CD14-positive monocyte (primary cell): ENCODE data around the gene RAF1. TPM values are rescaled to one million over a fixed set of nuclear protein-coding genes. Genes with fewer than 3 reads are reported as not detected.
"Not testable (repeated sequence)": the region's sequence is repeated elsewhere in the genome, so short reads cannot be mapped to it uniquely, and the experiment has no call there.

Experiments used
- DNase-seq, 3 donors: peaks; one replicate each; pipeline ENCODE4 v3.0.0-alpha.2; 2011 to 2022
- H2AFZ ChIP-seq: 2 replicates; pipeline ENCODE4 v1.6.0; 2012; ENCODE audit warnings: mild to moderate bottlenecking, low read depth, low read length, inconsistent platforms; ENCODE audit not compliant: insufficient read depth, poor library complexity, severe bottlenecking
- H3K27ac ChIP-seq, 2 donors: 1 replicate in 1 of 2; 2 replicates in 1 of 2; pipeline ENCODE4 v1.5.1; 2012 to 2013; ENCODE audit warnings: low read length in 2 of 2, control low read depth in 1 of 2, inconsistent platforms in 1 of 2, low read depth in 1 of 2, mild to moderate bottlenecking in 1 of 2
- H3K27me3 ChIP-seq, 2 donors: one replicate each; pipeline versions ENCODE4 v1.6.0 to v1.6.1; 2011 to 2013; ENCODE audit warnings: low read length in 2 of 2; ENCODE audit not compliant: control insufficient read depth in 2 of 2, insufficient read depth in 2 of 2
- H3K36me3 ChIP-seq, 2 donors: replicated peaks in 1 of 2; 1 replicate in 1 of 2; 2 replicates in 1 of 2; pipeline versions ENCODE4 v1.5.1 to v1.6.1; 2012 to 2013; ENCODE audit warnings: low read length in 2 of 2, control low read depth in 1 of 2, inconsistent platforms in 1 of 2, mild to moderate bottlenecking in 1 of 2; ENCODE audit not compliant: insufficient read depth in 2 of 2, control insufficient read depth in 1 of 2
- H3K4me1 ChIP-seq, 2 donors: 1 replicate in 1 of 2; 2 replicates in 1 of 2; pipeline versions ENCODE4 v1.5.1 to v1.6.1; 2012 to 2013; ENCODE audit warnings: low read length in 2 of 2, control low read depth in 1 of 2, inconsistent platforms in 1 of 2, mild to moderate bottlenecking in 1 of 2, moderate library complexity in 1 of 2; ENCODE audit not compliant: insufficient read depth in 2 of 2, control insufficient read depth in 1 of 2
- H3K4me2 ChIP-seq: replicated peaks from 2 replicates; pipeline ENCODE3; 2012; ENCODE audit warnings: low read length, moderate library complexity, mild to moderate bottlenecking; ENCODE audit not compliant: poor library complexity, severe bottlenecking; ENCODE audit errors: extremely low read depth
- H3K4me3 ChIP-seq, 3 experiments: fragments of 200-600 bp in 1 of 3; sonication (generic) in 1 of 3; replicated peaks in 1 of 3; 1 replicate in 2 of 3; 2 replicates in 1 of 3; pipeline ENCODE4 v1.5.1; 2011 to 2013; ENCODE audit warnings: low read length in 3 of 3, mild to moderate bottlenecking in 3 of 3, control low read depth in 2 of 3, low read depth in 2 of 3, inconsistent platforms in 1 of 3, moderate library complexity in 1 of 3
- H3K79me2 ChIP-seq: 2 replicates; pipeline ENCODE4 v1.6.0; 2012; ENCODE audit warnings: mild to moderate bottlenecking, control low read depth, inconsistent platforms, low read length, moderate library complexity; ENCODE audit not compliant: insufficient read depth
- H3K9ac ChIP-seq: 2 replicates; pipeline ENCODE4 v1.6.0; 2017; ENCODE audit warnings: low read length, mild to moderate bottlenecking; ENCODE audit not compliant: insufficient read depth, poor library complexity, severe bottlenecking
- H3K9me3 ChIP-seq, 2 donors: replicated peaks in 1 of 2; 1 replicate in 1 of 2; 2 replicates in 1 of 2; pipeline versions ENCODE4 v1.5.1 to v1.6.1; 2012 to 2013; ENCODE audit warnings: low read length in 2 of 2, control low read depth in 1 of 2; ENCODE audit not compliant: control insufficient read depth in 1 of 2, insufficient read depth in 1 of 2
- H4K20me1 ChIP-seq: 2 replicates; pipeline ENCODE4 v1.6.0; 2012; ENCODE audit warnings: mild to moderate bottlenecking, low read length, control low read depth, moderate library complexity; ENCODE audit not compliant: insufficient read depth
- H3K27ac Mint-ChIP-seq, 7 donors: one replicate each; pipeline ENCODE4 v1.8.0; 2020; ENCODE audit warnings: mild to moderate bottlenecking in 7 of 7, mixed read lengths in 7 of 7, moderate library complexity in 6 of 7, inconsistent platforms in 2 of 7
- H3K27me3 Mint-ChIP-seq, 3 donors: one replicate each; pipeline ENCODE4 v1.8.0; 2021 to 2022; ENCODE audit warnings: low read depth in 3 of 3, mild to moderate bottlenecking in 3 of 3, mixed read lengths in 3 of 3, moderate library complexity in 3 of 3, inconsistent platforms in 1 of 3
- H3K36me3 Mint-ChIP-seq, 2 donors: one replicate each; pipeline ENCODE4 v1.8.0; 2020; ENCODE audit warnings: mixed read lengths in 2 of 2, inconsistent platforms in 1 of 2, mild to moderate bottlenecking in 1 of 2
- H3K4me1 Mint-ChIP-seq: one replicate; pipeline ENCODE4 v1.8.0; 2020; ENCODE audit warnings: mild to moderate bottlenecking, mixed read lengths
- H3K4me3 Mint-ChIP-seq, 2 donors: one replicate each; pipeline ENCODE4 v1.8.0; 2020; ENCODE audit warnings: mild to moderate bottlenecking in 2 of 2, mixed read lengths in 2 of 2, moderate library complexity in 1 of 2
- H3K9me3 Mint-ChIP-seq, 7 donors: one replicate each; pipeline ENCODE4 v1.8.0; 2020 to 2022; ENCODE audit warnings: mixed read lengths in 7 of 7, mild to moderate bottlenecking in 6 of 7, moderate library complexity in 6 of 7, inconsistent platforms in 2 of 7
- WGBS: methylation state at CpG from one replicate; pipeline ENCODE4 v1.1.5; 2013; ENCODE audit warnings: missing lambda C conversion rate; ENCODE audit not compliant: insufficient coverage; 5-methylcytosine and 5-hydroxymethylcytosine counted together
- intact Hi-C, 2 donors: fragments of 100-400 bp; cut with micrococcal nuclease; formaldehyde crosslinking; loops; one replicate each; pipeline versions ENCODE4 v1.15.0 to v1.15.1; 2023
- polyA plus RNA-seq, 3 donors: library from polyadenylated mRNA; depleted of rRNA in 1 of 3; unstranded in 2 of 3; stranded (reverse) in 1 of 3; fragments of 300-500 nt in 2 of 3; fragments of >200 nt in 1 of 3; fragmentation: Illumina TruSeq in 2 of 3; gene quantifications; 1 replicate in 2 of 3; 2 replicates in 1 of 3; pipeline ENCODE4 v1.2.3, GENCODE V29; 2012 to 2021
- TF ChIP-seq, protein P1 (sequence below): fragments of 200-600 bp; IDR thresholded peaks from one replicate; pipeline ENCODE4 v1.8.0; 2022; ENCODE audit warnings: antibody characterized with exemption, mild to moderate bottlenecking

Gene RAF1
- polyA plus RNA-seq, 3 donors = 73.0 to 181 (median 79.5) TPM

- WGBS = 96% methylated on average over 5 of the region's 6 CpGs
- intact Hi-C loops = loop anchor here in 1 of 2 donors (5.0 kb wide), 1 partner anchor 58 kb away; no protein-coding TSS in a partner anchor
- no peak overlapping the region for H3K9ac ChIP-seq
Measured at GRCh38 chr3:12705374-12705926, 41.5 kb upstream of the RAF1 start.

GRCh38 chr3:12702501-12702900, 38.6 kb upstream of the RAF1 start:
- Mint-ChIP-seq H3K27ac (peak overlapping the region in 1 of 7 donors; percentile 13), H3K4me1 (peaks cover 20% of the 10 kb centered on the region), H3K36me3 (no peaks in the 10 kb centered on the region), H3K27me3 (peaks cover 2 to 9% (median 4%) of the 10 kb centered on the region in 3 donors), H3K4me3 (no peak overlapping the region), H3K9me3 (peaks cover 0 to 3% (median 0%) of the 10 kb centered on the region in 7 donors)
- H3K27me3 ChIP-seq = no peaks in the 10 kb centered on the region
- WGBS = 90% methylated on average over 2 of the region's 3 CpGs
- no peaks in the 10 kb centered on the region for H3K79me2 ChIP-seq
- no peaks in the 10 kb centered on the region for H3K36me3 ChIP-seq
- no peak overlapping the region for H2AFZ ChIP-seq
- H3K4me2 ChIP-seq = no peak overlapping the region
- intact Hi-C loops = no loop called here
- H3K4me1 ChIP-seq = peaks cover 8% of the 10 kb centered on the region in 2 donors
- no peak for DNase-seq
- no peaks in the 10 kb centered on the region for H4K20me1 ChIP-seq
- H3K9me3 ChIP-seq = no peaks in the 10 kb centered on the region
- no peak overlapping the region for H3K9ac ChIP-seq
- no peak overlapping the region for H3K4me3 ChIP-seq
- no peak overlapping the region for H3K27ac ChIP-seq
- TF ChIP-seq, protein P1, sequence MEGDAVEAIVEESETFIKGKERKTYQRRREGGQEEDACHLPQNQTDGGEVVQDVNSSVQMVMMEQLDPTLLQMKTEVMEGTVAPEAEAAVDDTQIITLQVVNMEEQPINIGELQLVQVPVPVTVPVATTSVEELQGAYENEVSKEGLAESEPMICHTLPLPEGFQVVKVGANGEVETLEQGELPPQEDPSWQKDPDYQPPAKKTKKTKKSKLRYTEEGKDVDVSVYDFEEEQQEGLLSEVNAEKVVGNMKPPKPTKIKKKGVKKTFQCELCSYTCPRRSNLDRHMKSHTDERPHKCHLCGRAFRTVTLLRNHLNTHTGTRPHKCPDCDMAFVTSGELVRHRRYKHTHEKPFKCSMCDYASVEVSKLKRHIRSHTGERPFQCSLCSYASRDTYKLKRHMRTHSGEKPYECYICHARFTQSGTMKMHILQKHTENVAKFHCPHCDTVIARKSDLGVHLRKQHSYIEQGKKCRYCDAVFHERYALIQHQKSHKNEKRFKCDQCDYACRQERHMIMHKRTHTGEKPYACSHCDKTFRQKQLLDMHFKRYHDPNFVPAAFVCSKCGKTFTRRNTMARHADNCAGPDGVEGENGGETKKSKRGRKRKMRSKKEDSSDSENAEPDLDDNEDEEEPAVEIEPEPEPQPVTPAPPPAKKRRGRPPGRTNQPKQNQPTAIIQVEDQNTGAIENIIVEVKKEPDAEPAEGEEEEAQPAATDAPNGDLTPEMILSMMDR = no peak

More at GRCh38 chr3:12705374-12705926, 41.5 kb upstream of the RAF1 start:
- Mint-ChIP-seq H3K4me3 (no peak overlapping the region), H3K4me1 (peaks cover 29% of the 10 kb centered on the region), H3K27ac (peak overlapping the region in 1 of 7 donors; percentile 74), H3K27me3 (peaks cover 4 to 11% (median 10%) of the 10 kb centered on the region in 3 donors), H3K9me3 (peaks cover 0 to 3% (median 0%) of the 10 kb centered on the region in 7 donors), H3K36me3 (no peaks in the 10 kb centered on the region)
- Histone ChIP-seq H3K36me3 (no peaks in the 10 kb centered on the region), H3K4me1 (peaks cover 10 to 12% of the 10 kb centered on the region in 2 donors), H3K4me3 (no peak overlapping the region), H3K27me3 (no peaks in the 10 kb centered on the region), H3K4me2 (no peak overlapping the region), H2AFZ (no peak overlapping the region), H3K9me3 (no peaks in the 10 kb centered on the region), H4K20me1 (no peaks in the 10 kb centered on the region), H3K79me2 (no peaks in the 10 kb centered on the region), H3K27ac (no peak overlapping the region)
- DNase-seq = no peak
- TF ChIP-seq, protein P1 = no peak

DNA sequence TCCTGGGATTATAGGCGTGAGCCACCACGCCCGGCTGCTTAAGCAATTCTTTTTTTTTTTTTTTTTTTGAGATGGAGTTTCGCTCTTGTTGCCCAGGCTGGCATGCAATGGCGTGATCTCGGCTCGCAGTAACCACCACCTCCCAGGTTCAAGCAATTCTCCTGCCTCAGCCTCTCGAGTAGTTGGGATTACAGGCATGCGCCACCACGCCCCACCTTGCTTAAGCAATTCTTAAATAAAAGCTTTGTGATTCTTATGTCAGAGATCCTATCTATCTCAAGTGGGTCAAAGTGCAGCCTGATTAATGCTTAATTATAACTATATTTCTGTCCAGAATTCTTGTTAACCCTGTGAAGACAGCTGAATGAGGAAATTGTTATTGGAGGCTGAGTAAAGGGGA, 37.7 kb upstream of the RAF1 start:
- H3K4me1 ChIP-seq, H3K9ac ChIP-seq, H3K4me3 Mint-ChIP-seq, H3K4me3 ChIP-seq, H3K79me2 ChIP-seq, H3K36me3 Mint-ChIP-seq, H3K27me3 Mint-ChIP-seq, H3K4me2 ChIP-seq, H4K20me1 ChIP-seq, H3K9me3 Mint-ChIP-seq, DNase-seq, H3K27ac ChIP-seq, H3K27ac Mint-ChIP-seq, H2AFZ ChIP-seq, H3K27me3 ChIP-seq, intact Hi-C loops, H3K9me3 ChIP-seq, H3K36me3 ChIP-seq: not testable (repeated sequence)
- H3K4me1 Mint-ChIP-seq = peaks cover 13% of the 10 kb centered on the region
- no CpG with 5 or more reads among the region's 10 CpGs for WGBS
